GM12872 (cell line): ENCODE data around the gene NELL1.

Experiments
- CTCF ChIP-seq: IDR thresholded peaks from 3 replicates; pipeline ENCODE4 v1.5.1; 2011; ENCODE audit warnings: low read depth, mild to moderate bottlenecking, low read length, moderate library complexity; ENCODE audit not compliant: insufficient read depth

Gene NELL1

GRCh38 chr11:21179770-21180169, 510.4 kb downstream of the NELL1 start:
- TF ChIP-seq CTCF = no peak

DNA sequence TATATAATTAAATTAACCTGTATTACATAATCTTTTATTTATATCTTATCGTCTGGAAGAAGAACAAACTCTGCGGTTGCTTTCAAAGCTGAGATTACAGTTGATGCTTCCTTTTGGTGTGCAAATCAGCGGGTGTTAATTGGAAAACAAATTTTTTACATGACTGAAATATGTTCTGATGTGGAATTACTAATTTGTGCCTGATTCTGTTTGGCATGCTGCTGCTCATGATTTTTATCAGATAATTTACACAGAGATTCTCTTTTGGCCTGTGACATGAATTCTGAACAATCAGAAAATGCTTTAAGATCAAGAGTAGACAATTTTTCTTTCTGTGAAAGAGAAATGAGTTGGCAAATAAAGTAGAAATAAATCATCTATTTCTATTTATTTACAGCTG, 510.8 kb downstream of the NELL1 start:
- no peak for TF ChIP-seq CTCF

GRCh38 chr11:21185959-21186358, 516.6 kb downstream of the NELL1 start:
- TF ChIP-seq CTCF = no peak

DNA sequence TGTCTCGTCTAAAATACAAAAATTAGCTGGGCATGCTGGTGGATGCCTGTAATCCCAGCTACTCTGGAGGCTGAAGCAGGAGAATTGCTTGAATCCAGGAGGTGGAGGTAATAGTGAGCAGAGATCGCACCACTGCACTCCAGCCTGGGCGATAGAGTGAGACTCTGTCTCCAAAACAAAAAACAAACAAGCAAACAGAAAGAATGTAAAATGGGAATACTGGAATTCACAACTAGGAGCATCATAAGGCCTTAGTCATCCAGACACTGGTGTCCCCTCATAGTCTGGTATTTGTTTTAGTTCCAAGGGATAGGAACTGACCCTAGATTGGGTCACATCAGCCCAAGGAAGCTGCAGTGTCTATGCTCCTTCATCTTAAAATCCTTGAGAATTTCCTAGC, 520.8 kb downstream of the NELL1 start:
- TF ChIP-seq CTCF = no peak

DNA sequence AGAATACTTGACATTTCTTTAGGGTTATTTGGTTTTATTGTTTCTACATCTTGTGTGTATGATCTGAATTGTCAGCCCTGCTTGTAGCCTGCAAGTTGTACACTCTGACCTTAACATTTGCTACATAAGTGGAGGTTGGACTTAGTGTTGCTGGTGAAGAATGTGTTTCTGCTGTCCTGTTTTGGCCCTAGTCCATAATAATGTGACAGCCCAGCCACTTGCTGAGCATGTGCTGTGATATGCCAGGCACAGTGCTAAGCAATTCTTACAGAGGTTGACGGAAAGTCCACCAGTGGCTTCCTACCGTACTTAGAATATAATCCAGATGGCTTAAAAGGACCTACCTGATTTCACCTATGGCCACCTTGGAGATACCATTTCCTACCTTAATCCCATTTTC, 526.6 kb downstream of the NELL1 start:
- no peak for TF ChIP-seq CTCF

DNA sequence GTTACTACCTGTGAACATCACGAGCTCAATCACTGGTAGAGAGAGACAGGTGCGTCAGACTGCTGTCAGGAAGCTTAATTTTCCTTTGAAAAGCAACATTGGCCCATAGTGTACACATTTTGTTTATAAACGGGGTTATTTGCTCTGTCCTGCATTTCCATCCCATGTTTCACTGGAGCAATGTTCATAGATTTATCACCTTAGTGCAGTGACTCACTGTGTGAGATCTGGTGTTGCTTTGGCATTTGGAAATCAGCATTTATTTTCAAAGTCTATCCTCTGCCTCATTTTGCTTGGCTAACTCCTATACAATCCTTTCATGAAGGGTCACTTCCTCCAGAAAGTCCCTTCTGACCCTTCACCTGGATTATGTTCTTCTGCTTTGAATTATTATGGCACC, 529.1 kb downstream of the NELL1 start:
- no peak for TF ChIP-seq CTCF

DNA sequence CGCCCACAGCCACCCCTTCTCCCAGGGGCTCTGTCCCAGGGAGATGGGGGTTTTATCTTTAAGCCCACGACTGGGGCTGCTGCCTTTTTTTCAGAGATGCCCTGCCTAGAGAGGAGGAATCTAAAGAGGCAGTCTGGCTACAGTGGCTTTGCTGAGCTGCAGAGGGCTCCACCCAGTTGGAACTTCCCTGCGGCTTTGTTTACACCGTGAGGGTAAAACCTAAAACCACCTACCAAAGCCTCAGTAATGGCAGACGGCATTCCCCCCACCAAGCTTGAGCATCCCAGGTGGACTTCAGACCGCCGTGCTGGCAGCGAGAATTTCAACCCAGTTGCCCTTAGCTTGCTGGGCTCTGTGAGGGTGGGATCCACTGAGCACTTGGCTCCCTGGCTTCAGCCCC, 535.8 kb downstream of the NELL1 start:
- TF ChIP-seq CTCF = no peak

DNA sequence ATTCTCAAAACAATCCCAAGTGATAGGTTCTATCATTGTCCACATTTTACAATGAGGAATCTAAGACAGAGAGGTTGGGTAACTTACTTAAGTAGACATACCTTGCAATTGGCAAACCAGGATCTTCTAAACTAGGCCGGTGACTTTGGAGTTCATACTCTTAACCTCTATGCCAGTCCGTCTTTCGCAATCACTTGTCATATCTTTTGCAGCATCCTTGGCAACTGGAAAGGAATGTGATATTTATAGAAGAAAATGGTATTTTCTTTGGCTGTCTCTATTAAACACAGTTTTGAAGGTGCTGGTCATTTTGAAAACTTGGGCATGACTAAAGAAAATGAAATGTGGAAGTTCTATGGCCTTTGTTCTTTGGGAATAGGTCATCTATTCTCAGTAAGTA, 556.5 kb downstream of the NELL1 start:
- TF ChIP-seq CTCF = no peak
